ENCODE measurements around the gene RSPH6A.

GRCh38 chr19:45747513-45747912, 67.6 kb downstream of the RSPH6A start:
- TF ChIP-seq POLR2AphosphoS5 (IDR thresholded peaks at IDR 0.05; ENCODE audit: low read depth, low read length), result no peak
- TF ChIP-seq POLR2A (IDR thresholded peaks at IDR 0.05; ENCODE audit: low read depth, low read length), result no peak

All from GM12892 (cell line).